SK-N-SH treated with all-trans-retinoic acid at 6 μM for 48 hours (cell line): ENCODE results near the gene TAOK2.
"Not testable (repeated sequence)": the region's sequence is repeated elsewhere in the genome, so short reads cannot be mapped to it uniquely, and the experiment has no call there.

Experiments used
- CREB5 ChIP-seq: fragments of 250-450 bp; sonication (Bioruptor Pico); IDR thresholded peaks from 2 replicates; pipeline ENCODE4 v1.5.1; 2020; ENCODE audit warnings: low read depth, mild to moderate bottlenecking, moderate library complexity
- CSDC2 ChIP-seq: fragments of 250-450 bp; sonication (Bioruptor Pico); IDR thresholded peaks from 2 replicates; pipeline ENCODE4 v1.5.0; 2020; ENCODE audit warnings: mild to moderate bottlenecking, moderate library complexity
- ESRRG ChIP-seq: fragments of 250-450 bp; sonication (Bioruptor Pico); IDR thresholded peaks from 2 replicates; pipeline ENCODE4 v1.6.1; 2021; ENCODE audit warnings: mild to moderate bottlenecking
- GLIS3 ChIP-seq: fragments of 250-450 bp; sonication (Bioruptor Pico); IDR thresholded peaks from 2 replicates; pipeline ENCODE4 v1.5.0; 2020; ENCODE audit warnings: mild to moderate bottlenecking, moderate library complexity
- POU6F1 ChIP-seq: fragments of 250-450 bp; sonication (Bioruptor Pico); IDR thresholded peaks from 2 replicates; pipeline ENCODE4 v1.8.0; 2021; ENCODE audit warnings: low read depth, mild to moderate bottlenecking, moderate library complexity, borderline replicate concordance
- RARB ChIP-seq: fragments of 250-450 bp; sonication (Bioruptor Pico); IDR thresholded peaks from 2 replicates; pipeline ENCODE4 v1.8.0; 2021; ENCODE audit warnings: mild to moderate bottlenecking, moderate library complexity
- TCF4 ChIP-seq: fragments of 250-450 bp; sonication (Bioruptor Pico); IDR thresholded peaks from 2 replicates; pipeline ENCODE4 v1.8.0; 2021; ENCODE audit warnings: mild to moderate bottlenecking, moderate library complexity, borderline replicate concordance
- ZC3H10 ChIP-seq: fragments of 250-450 bp; sonication (Bioruptor Pico); IDR thresholded peaks from 2 replicates; pipeline ENCODE4 v1.5.1; 2021; ENCODE audit warnings: mild to moderate bottlenecking, moderate library complexity
- ZNF565 ChIP-seq: fragments of 450-650 bp; formaldehyde crosslinking; conservative IDR thresholded peaks from 2 replicates; pipeline ENCODE4 v1.5.0; 2020; ENCODE audit warnings: low read depth, mild to moderate bottlenecking, moderate library complexity

- TF ChIP-seq CREB5; TCF4 (CRISPR knock-in tag); RARB (CRISPR knock-in tag); CSDC2; POU6F1 (CRISPR knock-in tag); ZC3H10 (CRISPR knock-in tag); ESRRG; GLIS3; ZNF565 (CRISPR knock-in tag): not testable (repeated sequence)
Observed at GRCh38 chr16:30012598-30012997, 38.9 kb downstream of the TAOK2 start.
